GM21526 (cell line): Measurements from ENCODE around the gene SV2C.
A peak's percentile ranks its signal among the peaks of the same experiment; 100 is the strongest.

Experiments
- ATAC-seq: cut with Tn5 transposase; IDR thresholded peaks from one replicate; pipeline ENCODE4 v1.9.1; 2021; ENCODE audit warnings: moderate library complexity; ENCODE audit not compliant: unreplicated experiment, low FRiP score

The SV2C gene

GRCh38 chr5:76163111-76163628 lies 80.0 kb downstream of the SV2C start:
- no peak for ATAC-seq

- ATAC-seq: no peak
Observed at GRCh38 chr5:76165029-76165428, 81.8 kb downstream of the SV2C start.

DNA sequence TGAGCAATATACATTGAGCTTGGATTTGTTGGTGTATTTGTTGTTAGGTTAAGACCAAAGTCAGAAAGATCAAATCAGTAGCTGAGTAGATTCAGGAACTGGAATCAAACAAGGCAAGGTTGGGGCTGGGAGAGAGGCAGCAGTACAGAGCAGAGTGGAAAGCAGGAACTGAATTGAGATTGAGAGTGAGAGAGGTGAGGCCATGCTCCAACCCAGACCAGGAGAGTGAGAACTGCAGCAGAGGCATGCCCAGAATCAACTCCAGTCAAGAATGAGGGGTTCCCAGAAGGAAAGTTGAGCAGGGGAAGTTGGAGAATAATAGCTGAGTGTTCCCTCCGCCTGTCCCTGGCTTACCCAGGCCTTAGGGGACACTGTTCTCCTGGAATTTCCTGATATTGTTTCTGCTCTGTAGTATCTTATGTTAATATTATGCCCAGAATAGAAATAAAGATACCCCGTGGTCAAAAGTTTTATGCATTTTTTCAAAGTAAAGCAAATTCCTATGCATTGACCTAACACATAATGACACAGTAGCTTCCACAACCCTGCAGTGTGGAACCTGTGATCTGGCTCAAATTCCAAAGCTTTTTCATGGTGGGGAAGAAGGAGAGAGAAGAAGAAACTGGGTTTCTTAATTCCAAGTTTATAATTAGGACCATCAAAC lies 82.7 kb downstream of the SV2C start:
- no peak for ATAC-seq

- ATAC-seq: no peak
Observed at GRCh38 chr5:76166886-76167576, 83.8 kb downstream of the SV2C start.

- ATAC-seq: no peak
Observed at GRCh38 chr5:76169146-76169905, 86.1 kb downstream of the SV2C start.

DNA sequence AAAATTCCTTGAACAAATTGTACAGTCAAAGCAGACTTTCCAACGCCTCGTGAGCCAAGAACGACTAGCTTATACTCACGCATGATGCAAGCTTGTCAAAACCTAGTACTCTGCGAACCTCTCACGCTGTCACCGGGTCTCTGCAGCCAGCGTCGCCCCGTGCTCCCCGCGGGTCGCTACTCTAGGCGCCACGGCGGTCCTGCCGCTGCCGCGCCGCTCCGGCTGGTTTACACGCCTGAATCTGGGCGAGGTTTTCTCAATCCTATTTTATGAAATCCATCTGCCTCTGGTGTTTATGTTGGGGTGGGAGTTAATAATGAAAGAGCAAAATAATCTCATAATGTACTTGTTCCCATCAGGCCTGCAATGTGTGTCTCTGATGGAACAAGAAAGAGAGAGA lies 90.9 kb downstream of the SV2C start:
- no peak for ATAC-seq

GRCh38 chr5:76175051-76175666 lies 92.0 kb downstream of the SV2C start:
- ATAC-seq: no peak

GRCh38 chr5:76175821-76176403 lies 92.7 kb downstream of the SV2C start:
- peak; percentile 73 for ATAC-seq

DNA sequence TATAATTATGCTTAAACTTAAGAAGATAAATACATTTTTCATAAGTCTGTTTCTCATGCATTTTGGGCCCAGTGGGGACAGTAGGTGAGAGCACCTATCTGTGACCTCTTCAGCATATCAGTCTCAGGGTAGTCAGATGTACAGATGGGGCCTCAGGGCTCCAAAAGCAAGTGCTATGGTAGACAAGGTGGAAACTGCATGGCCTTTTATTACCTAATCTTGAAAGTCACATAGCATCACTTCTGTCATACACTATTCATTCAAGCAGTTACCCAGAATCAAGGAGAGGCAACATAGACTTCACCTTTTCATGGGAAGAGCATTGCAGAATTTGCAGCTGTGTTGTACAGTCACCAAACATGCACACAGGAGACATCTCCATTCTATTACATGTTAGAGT lies 94.8 kb downstream of the SV2C start:
- no peak for ATAC-seq

GRCh38 chr5:76178913-76179312 lies 95.7 kb downstream of the SV2C start:
- no peak for ATAC-seq

- ATAC-seq: peak; percentile 59
Observed at GRCh38 chr5:76180814-76181805, 97.9 kb downstream of the SV2C start.

DNA sequence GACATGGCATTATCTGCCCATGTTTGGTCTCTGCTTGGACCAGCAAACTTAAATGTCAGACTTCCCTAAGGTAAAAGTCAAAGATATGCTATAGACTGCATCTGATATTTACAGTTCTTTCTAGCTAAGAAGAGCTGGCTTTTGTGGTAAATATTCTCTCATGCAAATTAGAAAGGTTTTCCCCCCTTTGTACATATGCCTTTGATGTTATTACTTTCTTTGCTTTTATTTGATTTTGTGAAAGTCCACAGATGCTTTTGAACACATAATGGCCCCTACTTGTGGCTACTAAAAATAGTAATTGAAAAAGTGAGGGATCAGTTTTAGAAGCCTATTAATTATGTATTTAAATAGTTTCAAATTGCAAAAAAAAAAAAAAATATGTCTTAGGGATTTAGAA lies 104.2 kb downstream of the SV2C start:
- no peak for ATAC-seq

- ATAC-seq: no peak
Observed at GRCh38 chr5:76190356-76190755, 107.2 kb downstream of the SV2C start.

DNA sequence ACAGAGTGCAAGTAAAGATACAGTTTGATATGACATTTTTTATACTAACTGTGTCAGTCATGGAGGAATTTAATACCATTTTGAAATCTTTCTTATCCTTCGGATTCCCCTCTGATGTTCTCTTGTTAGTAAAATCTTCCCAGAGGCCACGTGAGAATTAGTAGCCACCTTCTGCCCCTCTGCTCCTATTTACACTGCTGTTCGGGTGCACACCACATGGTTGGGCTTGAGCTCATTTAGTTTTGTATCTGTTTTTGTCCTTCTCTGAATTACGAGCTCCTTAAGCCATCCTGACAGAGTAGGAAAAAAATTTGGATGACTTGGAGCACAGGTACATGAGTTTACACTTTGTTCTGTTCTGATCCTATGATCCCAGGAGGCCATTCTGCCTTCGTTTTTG lies 109.7 kb downstream of the SV2C start:
- ATAC-seq: no peak

GRCh38 chr5:76193635-76194034 lies 110.5 kb downstream of the SV2C start:
- ATAC-seq: no peak

- no peak for ATAC-seq
Observed at GRCh38 chr5:76194340-76194739, 111.2 kb downstream of the SV2C start.

GRCh38 chr5:76196457-76196856 lies 113.3 kb downstream of the SV2C start:
- ATAC-seq: no peak

GRCh38 chr5:76196886-76197489 lies 113.8 kb downstream of the SV2C start:
- no peak for ATAC-seq

DNA sequence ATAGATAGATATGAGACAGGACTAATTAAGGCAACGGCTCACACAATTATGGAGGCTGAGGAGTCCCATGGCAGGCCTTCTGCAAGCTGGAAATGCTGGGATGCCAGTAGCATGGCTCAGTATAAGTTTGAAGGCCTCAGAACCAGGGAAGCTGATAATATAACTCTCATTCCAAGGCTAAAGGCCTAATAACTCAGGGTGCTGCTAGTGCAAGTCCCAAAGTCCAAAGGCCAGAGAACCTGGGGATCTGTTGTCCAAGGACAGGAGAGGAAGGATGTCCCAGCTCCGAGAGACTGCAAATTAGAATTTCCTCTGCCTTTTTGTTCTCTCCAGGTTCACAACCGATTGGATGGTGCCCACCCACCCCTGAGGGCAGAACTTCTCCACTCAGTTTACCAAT lies 114.5 kb downstream of the SV2C start:
- no peak for ATAC-seq
